Measurements from ENCODE around the gene TRIM15. TPM values are rescaled to one million over a fixed set of nuclear protein-coding genes. Genes with fewer than 3 reads are reported as not detected.

Gene TRIM15
- total RNA-seq, 1 donor from 2014 or later: not detected

DNA sequence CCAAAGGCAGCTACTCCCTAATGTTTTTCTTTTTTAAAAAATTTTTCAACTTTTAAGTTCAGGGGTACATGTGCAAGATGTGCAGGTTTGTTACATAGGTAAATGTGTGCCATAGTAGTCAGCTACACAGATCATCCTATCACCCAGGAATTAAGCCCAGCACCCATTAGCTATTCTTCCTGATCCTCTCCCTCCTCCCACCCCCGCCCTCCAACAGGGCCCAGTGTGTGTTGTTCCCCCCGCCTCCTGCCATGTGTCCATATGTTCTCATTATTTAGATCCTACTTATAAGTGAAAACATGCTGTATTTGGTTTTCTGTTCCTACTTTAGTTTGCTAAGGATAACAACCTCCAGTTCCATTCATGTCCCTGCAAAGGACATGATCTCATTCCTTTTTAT, 12.4 kb downstream of the TRIM15 start:
- TF ChIP-seq, protein P1, sequence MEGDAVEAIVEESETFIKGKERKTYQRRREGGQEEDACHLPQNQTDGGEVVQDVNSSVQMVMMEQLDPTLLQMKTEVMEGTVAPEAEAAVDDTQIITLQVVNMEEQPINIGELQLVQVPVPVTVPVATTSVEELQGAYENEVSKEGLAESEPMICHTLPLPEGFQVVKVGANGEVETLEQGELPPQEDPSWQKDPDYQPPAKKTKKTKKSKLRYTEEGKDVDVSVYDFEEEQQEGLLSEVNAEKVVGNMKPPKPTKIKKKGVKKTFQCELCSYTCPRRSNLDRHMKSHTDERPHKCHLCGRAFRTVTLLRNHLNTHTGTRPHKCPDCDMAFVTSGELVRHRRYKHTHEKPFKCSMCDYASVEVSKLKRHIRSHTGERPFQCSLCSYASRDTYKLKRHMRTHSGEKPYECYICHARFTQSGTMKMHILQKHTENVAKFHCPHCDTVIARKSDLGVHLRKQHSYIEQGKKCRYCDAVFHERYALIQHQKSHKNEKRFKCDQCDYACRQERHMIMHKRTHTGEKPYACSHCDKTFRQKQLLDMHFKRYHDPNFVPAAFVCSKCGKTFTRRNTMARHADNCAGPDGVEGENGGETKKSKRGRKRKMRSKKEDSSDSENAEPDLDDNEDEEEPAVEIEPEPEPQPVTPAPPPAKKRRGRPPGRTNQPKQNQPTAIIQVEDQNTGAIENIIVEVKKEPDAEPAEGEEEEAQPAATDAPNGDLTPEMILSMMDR (IDR thresholded peaks at IDR 0.05; ENCODE audit: unreplicated experiment): no peak

DNA sequence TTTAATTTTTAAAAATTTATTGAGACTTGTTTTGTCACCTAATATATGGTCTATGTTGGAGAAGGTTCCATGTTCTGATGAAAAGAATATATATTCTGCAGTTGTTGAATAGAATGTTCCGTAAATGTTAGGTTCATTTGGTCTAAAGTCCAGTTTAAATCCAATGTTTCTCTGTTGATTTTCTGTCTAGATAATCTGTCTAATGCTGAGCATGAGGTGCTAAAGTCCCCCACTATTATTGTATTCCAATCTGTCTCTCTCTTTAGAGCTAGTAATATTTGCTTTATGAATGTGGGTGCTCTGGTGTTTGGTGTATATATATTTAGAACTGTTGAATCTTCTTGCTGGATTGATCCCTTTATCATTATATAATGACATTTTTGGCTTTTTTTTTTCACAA, 15.5 kb downstream of the TRIM15 start:
- Mint-ChIP-seq H3K4me1 (ENCODE audit: unreplicated experiment) (no peaks in the 10 kb centered on the region), H3K4me3 (ENCODE audit: unreplicated experiment) (no peak overlapping the region), H3K9me3 (ENCODE audit: unreplicated experiment) (no peaks in the 10 kb centered on the region), H3K27ac (ENCODE audit: unreplicated experiment) (no peak overlapping the region), H3K27me3 (ENCODE audit: unreplicated experiment) (peaks cover 2% of the 10 kb centered on the region), H3K36me3 (ENCODE audit: low read depth, unreplicated experiment) (no peaks in the 10 kb centered on the region)
- TF ChIP-seq, protein P1 (IDR thresholded peaks at IDR 0.05; ENCODE audit: unreplicated experiment): no peak
- no peak for DNase-seq (ENCODE audit: low spot score)

More for the DNA sequence above, 12.4 kb downstream of the TRIM15 start:
- peaks cover 7% of the 10 kb centered on the region for H3K27me3 Mint-ChIP-seq (ENCODE audit: unreplicated experiment)
- no peaks in the 10 kb centered on the region for H3K9me3 Mint-ChIP-seq (ENCODE audit: unreplicated experiment)
- no peaks in the 10 kb centered on the region for H3K36me3 Mint-ChIP-seq (ENCODE audit: low read depth, unreplicated experiment)
- no peak overlapping the region for H3K27ac Mint-ChIP-seq (ENCODE audit: unreplicated experiment)
- no peak for DNase-seq (ENCODE audit: low spot score)
- H3K4me1 Mint-ChIP-seq (ENCODE audit: unreplicated experiment): no peaks in the 10 kb centered on the region
- no peak overlapping the region for H3K4me3 Mint-ChIP-seq (ENCODE audit: unreplicated experiment)

DNA sequence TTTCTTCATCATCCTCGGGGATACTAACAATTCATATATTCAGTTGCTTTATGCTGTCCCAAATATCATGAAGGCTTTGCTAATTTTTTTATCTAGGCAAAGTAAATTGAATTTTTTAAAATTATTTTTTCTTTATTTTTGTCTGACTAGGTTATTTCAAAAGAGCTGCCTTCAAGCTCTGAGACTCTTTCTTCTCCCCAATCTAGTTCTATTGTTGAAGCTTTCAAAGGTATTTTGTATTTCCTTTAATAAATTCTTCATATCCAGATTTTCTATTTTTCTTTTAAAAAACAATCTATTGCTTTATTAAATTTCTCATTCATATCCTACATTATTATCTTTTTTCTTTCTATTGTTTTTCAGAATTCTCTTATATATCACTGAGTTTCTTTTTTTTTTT, 16.8 kb downstream of the TRIM15 start:
- H3K27me3 Mint-ChIP-seq (ENCODE audit: unreplicated experiment): peaks cover 2% of the 10 kb centered on the region
- no peak overlapping the region for H3K4me3 Mint-ChIP-seq (ENCODE audit: unreplicated experiment)
- no peaks in the 10 kb centered on the region for H3K4me1 Mint-ChIP-seq (ENCODE audit: unreplicated experiment)
- no peak overlapping the region for H3K27ac Mint-ChIP-seq (ENCODE audit: unreplicated experiment)
- H3K36me3 Mint-ChIP-seq (ENCODE audit: low read depth, unreplicated experiment): peaks cover 6% of the 10 kb centered on the region
- DNase-seq (ENCODE audit: low spot score): no peak
- H3K9me3 Mint-ChIP-seq (ENCODE audit: unreplicated experiment): no peaks in the 10 kb centered on the region
- TF ChIP-seq, protein P1 (IDR thresholded peaks at IDR 0.05; ENCODE audit: unreplicated experiment): no peak

DNA sequence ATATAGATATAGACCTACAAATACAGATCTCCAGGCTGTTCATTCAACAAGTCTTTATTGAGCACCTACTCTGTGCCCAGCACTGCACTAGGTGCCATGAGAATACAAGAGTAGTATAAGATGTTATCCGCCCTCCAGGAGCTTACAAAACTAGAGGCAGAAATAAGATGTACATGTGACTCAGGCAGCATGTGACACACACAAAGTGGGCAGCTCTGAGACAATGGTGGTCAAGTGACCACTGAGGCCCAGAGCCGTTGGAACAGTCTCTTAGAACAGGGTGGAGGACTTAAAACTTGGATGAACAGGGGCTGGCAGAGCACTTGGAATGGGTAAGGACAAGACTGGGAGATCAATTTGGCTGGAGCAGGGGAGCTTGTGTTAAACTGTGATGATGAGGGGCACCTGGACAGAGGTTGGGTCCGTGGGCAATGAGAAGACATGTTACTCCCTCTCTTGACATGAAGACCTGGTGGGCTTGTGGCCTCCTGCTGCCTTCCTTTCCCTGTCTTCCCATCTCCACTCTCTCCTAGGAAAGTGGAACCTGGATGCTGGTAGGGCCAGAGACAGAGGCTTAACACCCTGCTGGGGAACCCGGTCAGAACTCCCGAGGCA, 21.2 kb downstream of the TRIM15 start:
- DNase-seq (ENCODE audit: low spot score): no peak
- Mint-ChIP-seq H3K9me3 (ENCODE audit: unreplicated experiment) (no peaks in the 10 kb centered on the region), H3K4me3 (ENCODE audit: unreplicated experiment) (no peak overlapping the region), H3K27ac (ENCODE audit: unreplicated experiment) (no peak overlapping the region), H3K36me3 (ENCODE audit: low read depth, unreplicated experiment) (peaks cover 28% of the 10 kb centered on the region), H3K4me1 (ENCODE audit: unreplicated experiment) (no peaks in the 10 kb centered on the region), H3K27me3 (ENCODE audit: unreplicated experiment) (peaks cover 4% of the 10 kb centered on the region)
- TF ChIP-seq, protein P1 (IDR thresholded peaks at IDR 0.05; ENCODE audit: unreplicated experiment): no peak

DNA sequence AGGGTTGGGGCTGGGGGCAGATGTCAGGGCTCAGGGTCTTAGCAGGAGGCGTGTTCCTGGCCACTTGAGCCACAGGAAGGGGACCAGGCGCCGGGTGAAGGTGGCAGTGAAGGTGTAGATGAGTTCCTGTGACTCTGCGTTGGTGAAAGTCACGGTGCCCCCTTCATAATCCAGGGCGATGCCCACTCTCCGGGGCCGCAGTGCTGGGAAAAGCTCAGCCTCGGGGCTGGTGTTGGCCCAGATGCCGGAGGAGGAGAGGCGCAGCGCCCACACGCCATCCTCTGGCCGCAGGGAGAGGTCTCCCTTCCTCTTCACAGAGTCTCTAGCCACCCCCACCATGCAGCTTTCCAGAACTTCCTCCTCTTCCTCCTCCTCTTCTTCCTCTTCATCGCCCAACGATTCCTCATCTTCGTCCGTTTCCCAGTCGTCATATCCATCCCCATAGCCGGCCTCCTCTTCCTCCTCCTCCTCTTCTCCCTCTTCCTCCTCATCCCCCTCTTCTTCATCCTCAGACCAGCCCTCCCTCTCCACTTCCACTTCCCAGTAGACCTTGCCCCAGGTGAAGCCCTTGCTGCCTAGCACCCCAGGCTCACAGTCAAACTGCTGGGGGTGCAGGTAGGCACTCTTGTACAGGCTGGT, 22.6 kb downstream of the TRIM15 start:
- Mint-ChIP-seq H3K9me3 (ENCODE audit: unreplicated experiment) (no peaks in the 10 kb centered on the region), H3K27me3 (ENCODE audit: unreplicated experiment) (peaks cover 4% of the 10 kb centered on the region), H3K27ac (ENCODE audit: unreplicated experiment) (no peak overlapping the region), H3K36me3 (ENCODE audit: low read depth, unreplicated experiment) (peaks cover 41% of the 10 kb centered on the region), H3K4me3 (ENCODE audit: unreplicated experiment) (no peak overlapping the region), H3K4me1 (ENCODE audit: unreplicated experiment) (no peaks in the 10 kb centered on the region)
- DNase-seq (ENCODE audit: low spot score): no peak
- TF ChIP-seq, protein P1 (IDR thresholded peaks at IDR 0.05; ENCODE audit: unreplicated experiment): no peak
